Measurements from ENCODE around the gene F2RL2. TPM values are rescaled to one million over a fixed set of nuclear protein-coding genes. Genes with fewer than 3 reads are reported as not detected.

F2RL2 gene
- total and polyA plus RNA-seq, 2 donors, result 0.91 to 1.1 TPM

GRCh38 chr5:76634661-76635060 is 11.5 kb upstream of the F2RL2 start:
- H3K27me3 ChIP-seq (ENCODE audit: control insufficient read depth in 2 of 2, insufficient read depth in 1 of 2, low read length in 1 of 2), result no peaks in the 10 kb centered on the region
- no peaks in the 10 kb centered on the region for H3K36me3 ChIP-seq (ENCODE audit: control insufficient read depth in 2 of 2, insufficient read depth in 2 of 2, low read length in 1 of 2)
- H3K27ac ChIP-seq (ENCODE audit: low read depth in 1 of 2, low read length in 1 of 2), result no peak overlapping the region
- no peaks in the 10 kb centered on the region for H3K9me3 ChIP-seq (ENCODE audit: control insufficient read depth in 2 of 2, insufficient read depth in 1 of 2, low read length in 1 of 2)
- no peak overlapping the region for H3K4me3 ChIP-seq (ENCODE audit: low read length in 2 of 2)
- DNase-seq (ENCODE audit: low read depth in 6 of 9, low spot score in 9 of 9), result no peak
- H3K4me1 ChIP-seq (ENCODE audit: control insufficient read depth in 2 of 2, insufficient read depth in 2 of 2, low read length in 2 of 2), result no peaks in the 10 kb centered on the region
- WGBS, result 78% methylated on average over 4 of the region's 4 CpGs

GRCh38 chr5:76626738-76627137 is 3.5 kb upstream of the F2RL2 start:
- Histone ChIP-seq H3K27me3 (ENCODE audit: control insufficient read depth in 2 of 2, insufficient read depth in 1 of 2, low read length in 1 of 2) (no peaks in the 10 kb centered on the region), H3K36me3 (ENCODE audit: control insufficient read depth in 2 of 2, insufficient read depth in 2 of 2, low read length in 1 of 2) (no peaks in the 10 kb centered on the region)
- 14% methylated on average over 6 of the region's 6 CpGs for whole genome bisulfite sequencing

GRCh38 chr5:76625087-76625815 is 2.0 kb upstream of the F2RL2 start:
- Histone ChIP-seq H3K4me1 (ENCODE audit: control insufficient read depth in 2 of 2, insufficient read depth in 2 of 2, low read length in 2 of 2) (peaks cover 0 to 10% of the 10 kb centered on the region in 2 donors), H3K27ac (ENCODE audit: low read depth in 1 of 2, low read length in 1 of 2) (peak overlapping the region in 1 of 2 donors; percentile 14), H3K36me3 (ENCODE audit: control insufficient read depth in 2 of 2, insufficient read depth in 2 of 2, low read length in 1 of 2) (no peaks in the 10 kb centered on the region), H3K9me3 (ENCODE audit: control insufficient read depth in 2 of 2, insufficient read depth in 1 of 2, low read length in 1 of 2) (no peaks in the 10 kb centered on the region), H3K4me3 (ENCODE audit: low read length in 2 of 2) (no peak overlapping the region), H3K27me3 (ENCODE audit: control insufficient read depth in 2 of 2, insufficient read depth in 1 of 2, low read length in 1 of 2) (no peaks in the 10 kb centered on the region)
- WGBS, result 66% methylated on average over 8 of the region's 8 CpGs
- DNase-seq (ENCODE audit: low read depth in 6 of 9, low spot score in 9 of 9), result no peak

More at GRCh38 chr5:76626738-76627137, 3.5 kb upstream of the F2RL2 start:
- no peak overlapping the region for H3K27ac ChIP-seq (ENCODE audit: low read depth in 1 of 2, low read length in 1 of 2)
- H3K9me3 ChIP-seq (ENCODE audit: control insufficient read depth in 2 of 2, insufficient read depth in 1 of 2, low read length in 1 of 2), result no peaks in the 10 kb centered on the region
- no peak overlapping the region for H3K4me3 ChIP-seq (ENCODE audit: low read length in 2 of 2)
- peaks cover 0 to 10% of the 10 kb centered on the region in 2 donors for H3K4me1 ChIP-seq (ENCODE audit: control insufficient read depth in 2 of 2, insufficient read depth in 2 of 2, low read length in 2 of 2)
- peak in 1 of 9 donors; percentile 34 for DNase-seq (ENCODE audit: low read depth in 6 of 9, low spot score in 9 of 9)

- peak overlapping the region in 1 of 2 donors; percentile 48 for H3K27ac ChIP-seq (ENCODE audit: low read depth in 1 of 2, low read length in 1 of 2)
Observed at GRCh38 chr5:76622076-76622475, 1.1 kb downstream of the F2RL2 start.

GRCh38 chr5:76620166-76620565 is 3.0 kb downstream of the F2RL2 start:
- no peaks in the 10 kb centered on the region for H3K4me1 ChIP-seq (ENCODE audit: control insufficient read depth in 2 of 2, insufficient read depth in 2 of 2, low read length in 2 of 2)
- no peaks in the 10 kb centered on the region for H3K9me3 ChIP-seq (ENCODE audit: control insufficient read depth in 2 of 2, insufficient read depth in 1 of 2, low read length in 1 of 2)
- H3K27me3 ChIP-seq (ENCODE audit: control insufficient read depth in 2 of 2, insufficient read depth in 1 of 2, low read length in 1 of 2), result no peaks in the 10 kb centered on the region
- no peak overlapping the region for H3K4me3 ChIP-seq (ENCODE audit: low read length in 2 of 2)
- WGBS, result 98% methylated on average over 5 of the region's 5 CpGs
- DNase-seq (ENCODE audit: low read depth in 6 of 9, low spot score in 9 of 9), result no peak
- no peaks in the 10 kb centered on the region for H3K36me3 ChIP-seq (ENCODE audit: control insufficient read depth in 2 of 2, insufficient read depth in 2 of 2, low read length in 1 of 2)
- no peak overlapping the region for H3K27ac ChIP-seq (ENCODE audit: low read depth in 1 of 2, low read length in 1 of 2)

More at GRCh38 chr5:76622076-76622475, 1.1 kb downstream of the F2RL2 start:
- no peaks in the 10 kb centered on the region for H3K27me3 ChIP-seq (ENCODE audit: control insufficient read depth in 2 of 2, insufficient read depth in 1 of 2, low read length in 1 of 2)
- WGBS, result 97% methylated on average over 5 of the region's 5 CpGs
- no peaks in the 10 kb centered on the region for H3K36me3 ChIP-seq (ENCODE audit: control insufficient read depth in 2 of 2, insufficient read depth in 2 of 2, low read length in 1 of 2)
- no peak for DNase-seq (ENCODE audit: low read depth in 6 of 9, low spot score in 9 of 9)
- H3K4me3 ChIP-seq (ENCODE audit: low read length in 2 of 2), result no peak overlapping the region
- H3K4me1 ChIP-seq (ENCODE audit: control insufficient read depth in 2 of 2, insufficient read depth in 2 of 2, low read length in 2 of 2), result peaks cover 0 to 10% of the 10 kb centered on the region in 2 donors
- no peaks in the 10 kb centered on the region for H3K9me3 ChIP-seq (ENCODE audit: control insufficient read depth in 2 of 2, insufficient read depth in 1 of 2, low read length in 1 of 2)

GRCh38 chr5:76617675-76618074 is 5.5 kb downstream of the F2RL2 start:
- H3K9me3 ChIP-seq (ENCODE audit: control insufficient read depth in 2 of 2, insufficient read depth in 1 of 2, low read length in 1 of 2), result no peaks in the 10 kb centered on the region
- 98% methylated on average over 4 of the region's 4 CpGs for WGBS
- H3K27ac ChIP-seq (ENCODE audit: low read depth in 1 of 2, low read length in 1 of 2), result no peak overlapping the region
- H3K4me3 ChIP-seq (ENCODE audit: low read length in 2 of 2), result no peak overlapping the region
- H3K27me3 ChIP-seq (ENCODE audit: control insufficient read depth in 2 of 2, insufficient read depth in 1 of 2, low read length in 1 of 2), result no peaks in the 10 kb centered on the region
- no peaks in the 10 kb centered on the region for H3K4me1 ChIP-seq (ENCODE audit: control insufficient read depth in 2 of 2, insufficient read depth in 2 of 2, low read length in 2 of 2)
- H3K36me3 ChIP-seq (ENCODE audit: control insufficient read depth in 2 of 2, insufficient read depth in 2 of 2, low read length in 1 of 2), result peaks cover 3% of the 10 kb centered on the region in 2 donors
- DNase-seq (ENCODE audit: low read depth in 6 of 9, low spot score in 9 of 9), result no peak

- Histone ChIP-seq H3K27ac (ENCODE audit: low read depth in 1 of 2, low read length in 1 of 2) (no peak overlapping the region), H3K9me3 (ENCODE audit: control insufficient read depth in 2 of 2, insufficient read depth in 1 of 2, low read length in 1 of 2) (no peaks in the 10 kb centered on the region), H3K4me1 (ENCODE audit: control insufficient read depth in 2 of 2, insufficient read depth in 2 of 2, low read length in 2 of 2) (no peaks in the 10 kb centered on the region), H3K27me3 (ENCODE audit: control insufficient read depth in 2 of 2, insufficient read depth in 1 of 2, low read length in 1 of 2) (no peaks in the 10 kb centered on the region), H3K36me3 (ENCODE audit: control insufficient read depth in 2 of 2, insufficient read depth in 2 of 2, low read length in 1 of 2) (peaks cover 3 to 4% of the 10 kb centered on the region in 2 donors), H3K4me3 (ENCODE audit: low read length in 2 of 2) (no peak overlapping the region)
- DNase-seq (ENCODE audit: low read depth in 6 of 9, low spot score in 9 of 9), result no peak
- 98% methylated on average over 4 of the region's 4 CpGs for WGBS
Observed at GRCh38 chr5:76617229-76617628, 6.0 kb downstream of the F2RL2 start.

- DNase-seq (ENCODE audit: low read depth in 6 of 9, low spot score in 9 of 9), result no peak
- H3K4me1 ChIP-seq (ENCODE audit: control insufficient read depth in 2 of 2, insufficient read depth in 2 of 2, low read length in 2 of 2), result no peaks in the 10 kb centered on the region
- H3K4me3 ChIP-seq (ENCODE audit: low read length in 2 of 2), result no peak overlapping the region
- H3K27me3 ChIP-seq (ENCODE audit: control insufficient read depth in 2 of 2, insufficient read depth in 1 of 2, low read length in 1 of 2), result no peaks in the 10 kb centered on the region
- H3K9me3 ChIP-seq (ENCODE audit: control insufficient read depth in 2 of 2, insufficient read depth in 1 of 2, low read length in 1 of 2), result no peaks in the 10 kb centered on the region
- H3K36me3 ChIP-seq (ENCODE audit: control insufficient read depth in 2 of 2, insufficient read depth in 2 of 2, low read length in 1 of 2), result peaks cover 4 to 5% of the 10 kb centered on the region in 2 donors
- WGBS, result 93% methylated on average over 2 of the region's 2 CpGs
- H3K27ac ChIP-seq (ENCODE audit: low read depth in 1 of 2, low read length in 1 of 2), result no peak overlapping the region
Observed at GRCh38 chr5:76616206-76616605, 7.0 kb downstream of the F2RL2 start.

GRCh38 chr5:76615759-76616158 is 7.4 kb downstream of the F2RL2 start:
- Histone ChIP-seq H3K4me1 (ENCODE audit: control insufficient read depth in 2 of 2, insufficient read depth in 2 of 2, low read length in 2 of 2) (no peaks in the 10 kb centered on the region), H3K4me3 (ENCODE audit: low read length in 2 of 2) (no peak overlapping the region), H3K27ac (ENCODE audit: low read depth in 1 of 2, low read length in 1 of 2) (no peak overlapping the region), H3K27me3 (ENCODE audit: control insufficient read depth in 2 of 2, insufficient read depth in 1 of 2, low read length in 1 of 2) (no peaks in the 10 kb centered on the region), H3K36me3 (ENCODE audit: control insufficient read depth in 2 of 2, insufficient read depth in 2 of 2, low read length in 1 of 2) (peaks cover 4 to 5% of the 10 kb centered on the region in 2 donors), H3K9me3 (ENCODE audit: control insufficient read depth in 2 of 2, insufficient read depth in 1 of 2, low read length in 1 of 2) (no peaks in the 10 kb centered on the region)
- no peak for DNase-seq (ENCODE audit: low read depth in 6 of 9, low spot score in 9 of 9)
- WGBS, result 95% methylated on average over 2 of the region's 2 CpGs
